NCI-H1436 (cell line): Measurements from ENCODE around the gene FAM193A.
"Not testable (repeated sequence)": the region's sequence is repeated elsewhere in the genome, so short reads cannot be mapped to it uniquely, and the experiment has no call there.

Experiments
- DNase-seq: peaks from one replicate; lab custom pipeline; 2025; lab: John Stamatoyannopoulos, UW

Gene FAM193A

DNA sequence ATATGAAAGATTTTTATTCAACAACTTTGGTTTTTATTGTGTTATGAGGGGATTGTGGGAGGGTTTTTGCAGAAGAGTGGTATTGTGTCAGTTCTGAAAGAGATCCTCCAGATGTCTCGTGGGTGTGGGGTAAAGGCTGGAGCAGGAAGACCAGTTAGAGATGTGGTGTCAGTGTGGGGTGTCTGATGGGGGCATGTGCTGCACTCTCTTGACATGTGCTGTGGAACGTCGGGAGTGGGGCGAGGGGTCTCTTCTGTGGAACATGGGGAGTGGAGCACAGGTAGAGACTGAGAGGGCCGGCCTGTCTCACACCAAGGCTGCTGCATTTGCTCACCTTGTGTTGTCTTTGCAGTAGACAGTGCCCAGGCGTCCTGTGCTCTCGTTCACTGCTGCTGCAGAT lies 37.6 kb downstream of the FAM193A start:
- DNase-seq = no peak

DNA sequence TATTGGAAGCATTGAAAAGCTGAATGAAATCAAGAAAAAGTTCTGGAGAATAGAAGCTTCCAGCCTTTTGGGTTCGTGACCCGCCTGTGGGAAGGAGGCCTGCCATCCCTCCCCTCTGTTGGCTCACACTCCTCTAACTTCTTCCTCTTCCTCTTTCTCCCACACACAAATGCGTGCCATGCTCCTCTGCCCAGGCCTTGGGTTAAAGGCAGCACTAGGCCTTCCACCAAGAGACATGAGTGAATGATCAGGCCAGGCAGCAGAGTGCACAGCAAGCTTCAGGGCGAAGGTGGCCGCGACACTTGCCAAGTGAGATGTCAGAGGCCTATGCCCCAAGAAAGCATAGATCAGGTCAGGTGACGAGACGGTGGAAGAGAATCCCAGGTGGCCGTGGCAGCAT lies 38.4 kb downstream of the FAM193A start:
- DNase-seq = no peak

DNA sequence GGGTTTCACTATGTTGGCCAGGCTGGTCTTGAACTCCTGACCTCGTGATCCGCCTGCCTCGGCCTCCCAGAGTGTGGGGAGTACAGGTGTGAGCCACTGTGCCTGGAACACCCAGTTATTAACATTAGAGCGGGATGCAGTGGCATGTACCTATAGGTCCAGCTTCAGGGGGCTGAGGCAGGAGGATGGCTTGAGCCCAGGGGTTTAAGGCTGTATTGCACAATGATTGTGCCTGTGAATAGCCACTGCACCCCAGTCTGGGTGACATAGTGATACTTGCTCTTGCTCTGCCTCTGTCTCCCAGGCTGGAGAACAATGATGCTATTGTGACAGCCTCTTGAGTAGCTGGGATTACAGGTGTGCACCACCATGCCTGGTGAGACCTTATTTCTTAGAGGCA lies 39.8 kb downstream of the FAM193A start:
- no peak for DNase-seq

DNA sequence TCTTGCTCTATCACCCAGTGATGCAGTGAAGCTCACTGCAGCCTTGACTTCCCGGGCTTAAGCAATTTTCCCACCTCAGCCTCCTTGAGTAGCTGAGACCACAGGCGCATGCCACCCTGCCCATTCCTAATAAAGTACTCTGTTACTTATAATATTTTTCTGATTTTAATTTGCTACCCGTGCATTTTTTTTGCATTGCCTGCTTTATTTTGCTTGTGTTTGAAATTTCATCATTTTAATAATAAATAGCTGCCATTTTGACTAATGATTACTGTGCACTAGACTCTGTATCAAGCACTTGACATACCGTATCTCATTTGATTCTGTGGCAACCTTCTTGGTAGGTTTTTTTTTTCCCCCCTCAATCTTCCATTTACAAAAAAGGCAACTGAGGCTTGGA lies 41.7 kb downstream of the FAM193A start:
- DNase-seq = no peak

DNA sequence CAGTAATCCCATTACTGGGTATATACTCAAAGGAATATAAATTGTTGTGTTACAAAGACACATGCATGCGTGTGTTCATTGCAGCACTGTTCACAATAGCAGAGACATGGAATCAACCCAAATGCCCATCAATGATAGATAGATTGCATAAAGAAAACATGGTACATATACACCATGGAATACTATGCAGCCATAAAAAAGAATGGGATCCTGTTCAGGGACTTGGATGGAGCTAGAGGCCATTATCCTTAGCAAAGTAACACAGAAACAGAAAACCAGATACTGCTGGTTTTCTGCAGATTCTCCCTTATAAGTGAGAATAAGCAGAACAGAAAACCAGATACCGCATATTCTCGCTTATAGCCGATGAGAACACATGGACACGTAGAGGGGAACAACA lies 43.5 kb downstream of the FAM193A start:
- DNase-seq = no peak

DNA sequence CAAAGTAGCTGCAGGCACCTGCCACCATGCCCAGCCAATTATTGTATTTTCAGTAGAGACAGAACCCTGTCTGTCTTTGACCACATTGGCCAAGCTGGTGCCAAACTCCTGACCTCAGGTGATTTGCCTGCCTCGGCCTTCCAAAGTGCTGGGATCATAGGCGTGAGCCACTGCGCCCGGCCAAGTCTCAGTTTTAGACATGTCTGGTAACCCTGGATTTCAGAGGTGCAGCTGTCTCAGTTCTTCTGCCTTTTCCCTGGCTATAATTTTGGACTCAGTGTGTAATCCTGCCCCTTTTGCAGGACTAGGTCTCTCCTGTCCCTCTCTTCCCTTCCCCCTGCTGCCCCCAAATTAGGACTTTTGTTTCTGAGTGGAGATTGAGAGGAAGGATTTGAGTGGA lies 46.6 kb downstream of the FAM193A start:
- DNase-seq = no peak

DNA sequence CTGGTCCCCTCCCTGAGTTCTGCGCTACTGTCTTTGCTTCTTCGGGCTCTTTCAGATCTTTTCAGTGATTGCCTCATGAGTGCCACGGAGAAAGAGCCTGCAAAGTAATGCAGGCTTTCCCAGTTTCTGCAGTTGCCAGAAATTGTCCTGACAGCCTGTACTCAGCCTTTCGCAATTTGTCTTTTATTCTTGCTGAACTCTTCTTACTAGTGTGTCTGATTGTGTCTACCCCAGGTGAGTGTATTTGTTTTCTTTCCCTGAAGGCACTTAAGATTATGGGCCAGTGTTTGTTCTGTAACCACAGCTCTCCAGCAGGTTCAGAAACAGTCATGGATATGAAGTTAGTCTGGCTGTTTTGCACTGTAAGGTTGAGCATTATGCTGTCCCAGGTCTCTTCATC lies 47.1 kb downstream of the FAM193A start:
- no peak for DNase-seq

DNA sequence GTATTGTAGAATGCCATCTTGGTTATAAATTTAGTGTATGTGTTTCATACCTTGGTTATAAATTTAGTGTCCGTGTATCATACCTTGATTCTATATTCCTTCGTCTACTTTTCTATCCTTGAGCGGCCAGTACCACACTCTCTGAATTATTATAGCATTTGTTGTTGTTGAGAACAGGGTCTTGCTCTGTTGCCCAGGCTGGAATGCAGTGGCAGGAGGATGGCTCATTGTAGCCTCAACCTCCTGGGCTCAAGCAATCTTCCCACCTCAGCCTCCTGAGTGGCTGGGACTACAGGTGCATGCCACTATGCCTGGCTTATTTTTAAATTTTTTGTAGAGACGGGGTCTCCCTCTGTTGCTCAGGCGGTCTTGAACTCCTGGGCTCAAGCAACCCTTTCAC lies 50.1 kb downstream of the FAM193A start:
- DNase-seq = no peak

DNA sequence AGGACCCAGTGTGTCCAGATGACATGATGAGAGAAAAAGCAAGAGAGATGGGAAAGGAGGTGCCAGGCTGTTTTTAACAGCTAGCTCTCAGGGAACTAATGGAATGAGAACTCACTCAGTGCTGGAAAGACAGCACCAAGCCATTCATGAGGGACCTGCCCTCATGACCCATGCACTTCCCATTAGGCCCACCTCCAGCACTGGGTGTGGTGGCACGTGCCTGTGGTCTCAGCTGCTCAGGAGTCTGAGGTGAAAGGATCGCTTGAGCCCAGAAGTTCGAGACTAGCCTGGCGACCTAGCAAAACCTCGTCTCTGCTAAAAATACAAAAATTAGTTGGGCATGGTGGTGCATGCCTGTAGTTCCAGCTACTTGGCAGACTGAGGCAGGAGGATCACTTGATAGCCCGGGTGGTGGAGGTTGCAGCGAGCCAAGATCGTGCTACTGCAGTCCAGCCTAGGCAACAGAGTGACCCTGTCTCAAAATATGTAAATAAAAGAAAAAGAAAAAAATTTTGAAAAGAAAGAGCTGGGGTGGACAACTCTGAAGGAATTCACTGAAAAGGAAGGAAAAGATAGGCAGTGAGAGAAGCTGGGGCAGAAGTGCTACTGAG lies 50.9 kb downstream of the FAM193A start:
- no peak for DNase-seq

DNA sequence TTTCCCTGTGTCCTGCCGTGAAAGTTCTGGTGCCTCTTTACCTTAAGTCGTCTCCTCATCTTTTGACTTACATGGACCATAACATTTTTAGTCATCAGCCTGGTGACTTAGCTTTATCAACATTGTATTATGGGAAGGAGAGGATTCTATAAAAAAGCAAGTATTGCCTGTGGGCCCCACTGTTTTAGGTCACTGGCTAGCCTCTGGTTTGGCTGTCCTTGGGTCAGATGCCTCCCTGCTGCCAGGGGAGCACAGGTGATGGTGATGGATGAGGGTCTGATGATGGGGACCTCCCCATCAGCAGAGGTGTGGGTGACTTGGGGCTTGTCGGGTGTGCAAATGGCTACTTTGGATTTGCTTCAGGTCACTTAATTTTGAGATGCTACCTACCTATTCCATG lies 51.8 kb downstream of the FAM193A start:
- no peak for DNase-seq

DNA sequence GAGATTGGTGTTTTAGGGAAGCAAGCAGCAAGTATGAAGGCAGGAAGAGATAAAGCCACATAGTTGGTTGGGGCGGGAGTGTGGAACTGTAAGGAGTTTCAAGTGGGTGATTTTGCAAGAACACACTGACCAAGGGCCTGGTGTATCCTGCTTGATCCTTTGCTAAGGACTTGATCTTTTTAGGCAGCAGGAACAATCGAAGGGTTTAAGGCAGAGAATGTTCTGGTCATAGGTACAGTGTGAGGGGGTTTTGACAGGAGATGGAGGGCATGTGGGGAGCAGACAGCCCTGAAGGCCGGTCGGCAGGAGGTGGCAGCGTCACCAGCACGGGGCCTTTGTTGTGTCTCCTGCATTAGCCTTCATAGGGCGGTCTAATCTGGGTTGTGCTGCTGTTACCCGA lies 54.7 kb downstream of the FAM193A start:
- DNase-seq = no peak

DNA sequence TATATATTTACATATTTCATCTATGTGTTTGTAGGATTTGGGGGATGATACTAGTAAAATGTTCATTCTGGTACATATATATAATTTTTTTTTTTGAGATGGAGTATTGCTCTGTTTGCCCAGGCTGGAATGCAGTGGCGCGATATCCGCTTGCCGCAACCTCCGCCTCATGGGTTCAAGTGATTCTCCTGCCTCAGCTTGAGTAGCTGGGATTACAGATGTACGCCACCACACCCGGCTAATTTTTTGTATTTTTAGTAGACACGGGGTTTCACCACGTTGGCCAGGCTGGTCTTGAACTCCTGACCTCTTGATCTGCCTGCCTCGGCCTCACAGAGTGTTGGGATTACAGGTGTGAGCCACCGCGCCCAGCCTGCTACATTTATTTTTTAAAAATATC lies 55.6 kb downstream of the FAM193A start:
- not testable (repeated sequence) for DNase-seq

DNA sequence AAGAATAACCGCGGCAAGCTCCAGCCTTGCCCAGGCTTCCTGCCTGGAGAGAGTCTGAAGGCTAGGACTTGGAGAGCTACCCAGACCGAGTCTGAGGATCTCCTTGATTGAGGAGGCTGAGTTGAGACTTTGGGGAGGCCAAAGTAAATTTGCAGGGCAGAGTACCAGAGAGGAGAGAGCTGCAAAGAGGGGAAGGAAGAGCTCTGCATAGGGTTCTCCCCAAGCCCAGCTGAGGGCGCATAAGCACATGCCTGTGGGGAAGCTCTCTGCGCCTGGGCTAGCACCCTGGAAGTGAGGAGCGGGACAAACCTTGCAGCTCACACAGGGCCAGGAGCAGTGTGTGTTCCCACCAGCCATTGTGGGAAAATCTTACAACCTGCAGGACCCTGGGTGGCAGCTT lies 56.1 kb downstream of the FAM193A start:
- no peak for DNase-seq

DNA sequence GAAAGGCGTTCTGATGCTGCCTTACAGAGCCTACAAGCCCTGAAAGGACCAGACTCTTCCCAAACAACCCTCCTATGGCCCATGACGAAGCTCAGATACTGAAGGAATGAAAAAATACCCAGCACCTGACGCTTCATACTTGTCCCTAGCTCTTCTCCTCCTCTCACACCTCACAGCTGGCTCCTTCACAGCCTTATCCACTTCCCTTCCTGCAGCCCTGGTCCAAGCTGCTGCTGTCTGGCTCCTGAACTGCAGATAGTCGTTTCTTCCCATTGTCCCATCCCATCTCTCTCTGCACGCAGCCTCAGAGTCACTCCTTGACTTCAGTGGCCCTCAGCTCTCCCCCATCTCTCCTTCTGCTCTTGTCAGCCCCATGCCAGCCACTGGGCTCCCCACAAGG lies 56.6 kb downstream of the FAM193A start:
- DNase-seq = no peak

DNA sequence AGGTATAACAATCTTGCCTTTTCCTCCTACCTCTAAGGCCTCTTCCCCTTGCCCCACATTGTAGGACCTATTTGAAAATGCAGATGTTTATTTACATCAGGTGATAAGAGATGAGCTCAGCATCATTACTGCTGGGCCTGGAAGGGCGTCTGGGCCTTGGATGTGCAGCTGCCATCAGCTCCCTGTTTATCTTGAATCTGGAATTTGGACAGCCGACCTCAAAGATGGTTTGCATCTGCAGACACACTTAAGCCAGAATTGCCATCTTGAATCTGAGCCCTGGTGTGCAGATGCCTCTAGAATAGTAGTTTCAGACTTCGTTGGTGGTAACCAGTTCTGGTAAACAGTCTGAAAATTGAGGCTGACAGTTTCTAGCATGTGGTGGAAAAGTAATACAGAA lies 59.0 kb downstream of the FAM193A start:
- DNase-seq = no peak

DNA sequence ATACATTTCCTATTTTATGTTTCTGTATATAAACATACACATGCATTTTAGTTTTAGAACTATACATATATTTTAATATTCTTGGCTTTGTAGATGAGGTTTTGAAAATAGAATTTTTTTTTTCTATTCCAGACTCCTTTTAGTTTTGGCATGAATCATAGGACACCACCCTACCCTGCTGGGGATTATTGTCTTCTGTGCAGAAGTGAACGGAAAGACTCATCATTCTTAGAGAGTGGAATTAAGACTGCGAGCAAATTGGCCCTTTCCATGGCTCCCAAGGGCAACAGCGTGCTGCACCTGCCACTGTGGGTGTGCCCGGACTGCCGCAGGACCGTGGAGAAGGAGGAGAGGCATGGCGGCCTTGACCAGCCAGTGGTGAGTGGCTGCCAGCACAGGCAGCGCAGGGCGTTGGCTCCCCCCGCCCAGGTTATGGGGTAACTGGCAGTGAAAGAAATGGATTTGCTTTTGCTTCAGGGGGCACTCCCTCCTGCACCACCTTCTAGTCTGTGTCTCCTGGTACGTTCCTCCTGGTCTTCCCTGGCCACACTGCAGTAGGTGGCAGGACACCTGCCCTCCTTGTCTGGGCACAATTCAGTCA lies 59.6 kb downstream of the FAM193A start:
- DNase-seq = no peak

DNA sequence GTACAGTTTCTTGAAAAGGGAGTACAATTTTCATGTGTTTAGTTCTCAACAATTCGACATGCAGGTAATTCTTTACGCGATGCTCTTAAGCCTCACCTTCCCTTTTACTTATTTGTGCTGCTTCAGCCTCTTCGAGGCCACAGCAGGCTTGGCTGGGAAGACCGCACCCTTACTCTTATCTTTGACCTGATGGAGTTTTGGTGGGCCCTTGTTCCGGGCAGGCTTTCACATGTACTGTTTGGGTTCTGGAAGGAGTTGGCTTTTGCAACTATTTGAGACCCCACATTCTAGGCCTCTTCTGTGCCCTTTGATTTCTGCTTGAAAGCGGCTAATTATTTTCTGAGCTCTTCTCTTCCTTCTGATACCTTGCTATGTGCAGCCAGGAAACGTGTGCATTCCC lies 60.2 kb downstream of the FAM193A start:
- DNase-seq = no peak

DNA sequence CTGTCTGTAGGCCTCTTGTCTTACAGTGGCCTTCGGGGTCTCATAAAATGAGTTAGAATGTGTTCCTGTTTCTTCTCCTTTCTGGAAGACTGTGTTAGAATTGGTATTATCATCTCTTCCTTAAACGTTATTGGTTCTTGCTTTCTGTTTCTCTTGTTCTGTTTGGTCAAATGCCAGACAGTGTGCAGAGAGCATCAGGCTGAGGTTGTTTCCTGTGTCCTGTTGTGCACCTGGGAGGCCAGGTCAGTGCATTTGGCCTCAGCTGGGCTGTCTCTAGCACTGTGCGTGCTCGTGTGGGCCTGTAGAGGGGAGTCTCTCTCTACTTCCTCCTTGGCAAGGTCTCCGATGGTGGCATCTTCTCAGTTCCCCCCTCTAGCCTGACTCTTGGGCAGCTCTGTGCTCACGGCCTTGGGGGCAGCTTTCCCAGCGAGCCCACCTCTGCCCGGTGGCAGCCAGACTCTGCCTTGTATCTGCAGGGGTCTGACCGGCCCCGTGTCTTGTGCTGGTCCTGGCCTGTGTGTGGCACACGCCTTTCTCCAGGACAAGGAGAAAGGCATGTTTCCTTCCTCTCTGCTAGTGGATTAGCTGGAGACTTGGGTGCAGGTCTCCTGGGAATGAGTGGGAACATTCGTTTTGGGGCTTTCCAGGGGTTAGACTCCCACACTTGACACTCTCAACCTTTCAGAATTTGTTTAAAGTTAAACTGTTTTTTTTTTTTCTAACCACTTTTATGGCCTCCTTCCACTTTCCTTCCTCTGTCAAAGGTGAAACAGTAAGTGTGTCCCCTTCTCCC lies 62.3 kb downstream of the FAM193A start:
- no peak for DNase-seq

DNA sequence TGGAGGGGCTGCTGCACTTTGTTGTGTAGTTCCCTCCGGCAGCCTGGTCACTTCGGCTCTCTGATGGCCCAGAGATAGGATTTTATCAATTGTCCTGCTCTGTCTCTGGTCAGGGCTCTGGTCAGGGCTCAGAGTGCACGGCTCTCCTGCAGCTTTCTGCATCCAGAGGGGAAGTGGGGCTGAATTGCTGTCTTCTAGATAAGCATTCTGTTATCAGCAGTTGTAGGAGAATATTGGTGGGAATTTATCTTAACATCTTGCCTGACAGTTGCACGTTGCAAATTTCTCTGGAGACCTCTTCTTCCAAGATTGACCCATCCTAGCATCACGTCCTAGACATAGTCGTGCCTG lies 62.8 kb downstream of the FAM193A start:
- DNase-seq = no peak

DNA sequence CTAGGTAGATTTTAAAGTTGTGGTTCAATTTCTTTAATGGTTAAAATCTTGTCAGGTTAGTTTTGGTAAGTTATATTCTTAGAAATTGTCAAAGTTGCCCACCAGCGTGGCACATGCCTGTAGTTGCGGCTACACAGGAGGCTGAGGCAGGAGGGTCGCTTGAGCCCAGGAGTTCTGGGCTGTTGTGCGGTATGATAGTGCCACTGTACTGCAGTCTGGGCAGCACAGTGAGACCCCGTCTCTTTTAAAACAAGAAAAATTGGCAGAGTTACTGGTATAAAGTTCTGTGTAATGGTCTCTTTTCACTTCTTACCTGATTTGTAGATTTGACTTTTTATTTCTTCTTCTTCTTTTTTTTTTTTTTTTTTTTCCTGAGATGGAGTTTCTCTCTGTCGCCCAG lies 64.4 kb downstream of the FAM193A start:
- no peak for DNase-seq

DNA sequence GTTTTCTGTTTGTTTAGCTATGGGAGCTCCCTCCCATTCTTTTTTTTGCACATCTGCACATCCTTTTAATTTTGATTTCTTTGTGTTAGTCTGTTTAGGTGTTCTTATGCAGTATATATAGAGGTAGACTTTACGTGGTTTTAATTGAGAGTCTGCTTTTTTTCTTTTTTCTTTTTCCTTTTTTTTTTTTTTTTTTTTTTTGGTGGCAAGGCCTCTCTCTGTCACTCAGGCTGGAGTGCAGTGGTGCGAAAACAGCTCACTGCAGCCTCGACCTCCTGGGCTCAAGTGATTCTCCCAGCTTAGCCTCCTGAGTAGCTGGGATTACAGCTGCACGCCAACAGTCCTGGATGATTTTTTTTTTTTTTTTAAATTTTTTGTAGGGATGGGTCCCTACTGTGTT lies 68.2 kb downstream of the FAM193A start:
- DNase-seq = no peak

DNA sequence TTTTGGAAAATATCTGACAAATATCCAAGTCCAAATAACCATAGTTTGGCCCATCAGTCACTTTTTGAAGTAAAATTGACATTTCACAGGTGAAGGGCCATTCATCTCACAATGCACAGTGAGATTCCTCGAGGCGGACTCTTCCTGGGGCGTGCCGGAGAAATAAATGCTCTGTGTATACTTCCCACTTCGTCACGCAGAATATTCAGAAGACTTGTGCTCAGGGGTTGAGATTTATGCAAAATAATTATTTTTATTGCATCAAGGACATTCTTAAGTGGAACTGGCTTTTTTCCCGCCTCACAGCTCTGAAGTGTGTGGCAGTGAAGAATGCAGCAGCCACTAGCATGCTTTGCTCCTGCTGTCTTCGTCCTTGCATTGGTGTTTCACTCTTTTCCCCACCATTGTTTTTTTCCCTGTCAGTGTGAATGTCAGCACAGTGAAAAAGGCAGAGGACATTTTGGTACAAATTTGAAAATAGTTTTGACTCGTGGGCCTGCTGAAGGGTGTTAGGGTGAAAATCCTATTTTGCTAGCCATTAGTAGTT lies 70.6 kb downstream of the FAM193A start:
- DNase-seq = no peak

DNA sequence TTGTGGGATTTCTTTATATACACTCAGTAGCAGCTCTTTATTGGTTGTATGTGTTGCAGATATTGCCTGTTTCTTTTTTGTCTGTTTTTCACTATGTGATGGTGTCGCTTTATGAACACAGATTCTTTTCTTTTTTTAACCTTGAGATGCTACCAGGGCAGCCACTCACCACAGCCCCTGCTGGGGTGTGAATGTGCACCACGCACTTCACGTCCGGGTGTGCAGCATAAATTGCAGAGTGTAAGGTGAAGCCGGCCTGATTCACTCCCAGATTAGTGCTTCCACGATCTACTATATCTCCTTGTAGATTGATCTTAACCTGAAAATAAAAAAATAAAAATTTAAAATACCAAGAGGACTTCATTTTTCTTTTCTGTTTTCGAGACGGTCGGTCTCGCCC lies 71.4 kb downstream of the FAM193A start:
- DNase-seq = no peak
